RWPE2 (cell line): ENCODE data around the gene TMEM270.
"Not testable (repeated sequence)": the region's sequence is repeated elsewhere in the genome, so short reads cannot be mapped to it uniquely, and the experiment has no call there.

Source experiments
- ATAC-seq: fragments of 200-7000 bp; cut with Tn5 transposase; 3 replicates; pipeline ENCODE4 v1.9.1; 2021; ENCODE audit warnings: low read depth
- DNase-seq: peaks from one replicate; pipeline ENCODE4 v3.0.0-alpha.2; 2020; ENCODE audit warnings: low spot score
- H3K27ac ChIP-seq: fragments of 450-650 bp; 2 replicates; pipeline ENCODE4 v1.5.1; 2017; ENCODE audit warnings: mild to moderate bottlenecking; ENCODE audit not compliant: poor library complexity, severe bottlenecking
- H3K27me3 ChIP-seq: fragments of 250-450 bp; sonication (Bioruptor Pico); 2 replicates; pipeline ENCODE4 v1.5.1; 2021; ENCODE audit warnings: mild to moderate bottlenecking, moderate library complexity; ENCODE audit not compliant: insufficient read depth, poor library complexity, severe bottlenecking
- H3K36me3 ChIP-seq: fragments of 250-450 bp; sonication (Bioruptor Pico); 2 replicates; pipeline ENCODE4 v1.5.1; 2020; ENCODE audit warnings: low read depth, mild to moderate bottlenecking, moderate library complexity
- H3K4me1 ChIP-seq: fragments of 250-450 bp; sonication (Bioruptor Pico); 2 replicates; pipeline ENCODE4 v1.5.1; 2021; ENCODE audit warnings: mild to moderate bottlenecking, moderate library complexity; ENCODE audit not compliant: insufficient read depth, poor library complexity, severe bottlenecking
- H3K4me3 ChIP-seq: fragments of 250-450 bp; sonication (Bioruptor Pico); 2 replicates; pipeline ENCODE4 v1.5.1; 2021; ENCODE audit warnings: mild to moderate bottlenecking, moderate library complexity; ENCODE audit not compliant: severe bottlenecking
- H3K9me3 ChIP-seq: fragments of 250-450 bp; sonication (Bioruptor Pico); 2 replicates; pipeline ENCODE4 v1.5.1; 2021; ENCODE audit warnings: mild to moderate bottlenecking, moderate library complexity; ENCODE audit not compliant: severe bottlenecking
- CTCF ChIP-seq: fragments of 450-650 bp; IDR thresholded peaks from one replicate; pipeline ENCODE4 v1.5.1; 2017; ENCODE audit warnings: mild to moderate bottlenecking, moderate library complexity; ENCODE audit not compliant: poor library complexity, severe bottlenecking

Gene TMEM270

GRCh38 chr7:73832806-73833205, 28.2 kb upstream of the TMEM270 start:
- Histone ChIP-seq H3K36me3 (no peaks in the 10 kb centered on the region), H3K27ac (peak overlapping the region; percentile 65), H3K4me3 (no peak overlapping the region), H3K9me3 (no peaks in the 10 kb centered on the region), H3K27me3 (no peaks in the 10 kb centered on the region), H3K4me1 (peaks cover 45% of the 10 kb centered on the region)
- no peak for ATAC-seq
- TF ChIP-seq CTCF = no peak
- no peak for DNase-seq

GRCh38 chr7:73833251-73833919, 27.6 kb upstream of the TMEM270 start:
- peaks cover 44% of the 10 kb centered on the region for H3K4me1 ChIP-seq
- ATAC-seq (no peak), DNase-seq (no peak)
- H3K27me3 ChIP-seq = no peaks in the 10 kb centered on the region
- H3K36me3 ChIP-seq = no peaks in the 10 kb centered on the region
- H3K9me3 ChIP-seq = no peaks in the 10 kb centered on the region
- peak overlapping the region; percentile 65 for H3K27ac ChIP-seq
- no peak overlapping the region for H3K4me3 ChIP-seq
- TF ChIP-seq CTCF = no peak

- no peak for TF ChIP-seq CTCF
- Histone ChIP-seq H3K4me1 (peaks cover 39% of the 10 kb centered on the region), H3K36me3 (no peaks in the 10 kb centered on the region), H3K27me3 (no peaks in the 10 kb centered on the region), H3K4me3 (no peak overlapping the region), H3K9me3 (no peaks in the 10 kb centered on the region), H3K27ac (no peak overlapping the region)
- DNase-seq (no peak), ATAC-seq (no peak)
Observed at GRCh38 chr7:73834626-73835191, 26.2 kb upstream of the TMEM270 start.

GRCh38 chr7:73837167-73837566, 23.8 kb upstream of the TMEM270 start:
- not testable (repeated sequence) for DNase-seq, H3K9me3 ChIP-seq, ATAC-seq, H3K36me3 ChIP-seq, H3K4me3 ChIP-seq, H3K27me3 ChIP-seq
- Histone ChIP-seq H3K27ac (peak overlapping the region; percentile 89), H3K4me1 (peaks cover 23% of the 10 kb centered on the region)

GRCh38 chr7:73838642-73839041, 22.3 kb upstream of the TMEM270 start:
- peak; percentile 16 for TF ChIP-seq CTCF
- no peaks in the 10 kb centered on the region for H3K9me3 ChIP-seq
- no peak for DNase-seq
- H3K4me3 ChIP-seq = no peak overlapping the region
- H3K27me3 ChIP-seq = no peaks in the 10 kb centered on the region
- peaks cover 13% of the 10 kb centered on the region for H3K4me1 ChIP-seq
- H3K27ac ChIP-seq = peak overlapping the region; percentile 89
- ATAC-seq = peak; percentile 72
- no peaks in the 10 kb centered on the region for H3K36me3 ChIP-seq
